OCI-LY1 (cell line): ENCODE data around the gene ADGRV1.

Experiments
- H2AFZ ChIP-seq: fragments of 200-600 bp; sonication (generic), shearing (Covaris generic); 2 replicates; pipeline ENCODE4 v1.6.0; 2014; ENCODE audit warnings: antibody characterized with exemption, mild to moderate bottlenecking, low read length
- H3F3A ChIP-seq: fragments of 200-600 bp; sonication (generic), shearing (Covaris generic); 2 replicates; pipeline ENCODE4 v1.6.0; 2014; ENCODE audit warnings: mild to moderate bottlenecking, antibody characterized with exemption, low read length, moderate library complexity; ENCODE audit not compliant: insufficient read depth
- H3K27ac ChIP-seq: fragments of 200-600 bp; sonication (generic); 2 replicates; pipeline ENCODE4 v1.5.1; 2014; ENCODE audit warnings: low read length, mixed run types, mild to moderate bottlenecking, low read depth; ENCODE audit not compliant: poor library complexity, severe bottlenecking
- H3K27me3 ChIP-seq: fragments of 200-600 bp; sonication (generic); 2 replicates; pipeline ENCODE4 v1.6.0; 2014; ENCODE audit warnings: antibody characterized with exemption, mild to moderate bottlenecking, low read length, moderate library complexity; ENCODE audit not compliant: insufficient read depth
- H3K36me3 ChIP-seq: fragments of 200-600 bp; sonication (generic); 2 replicates; pipeline ENCODE4 v1.6.1; 2014; ENCODE audit warnings: mild to moderate bottlenecking, antibody characterized with exemption, low read length, moderate library complexity, mixed read lengths; ENCODE audit not compliant: insufficient read depth
- H3K4me1 ChIP-seq: fragments of 200-600 bp; sonication (generic); 2 replicates; pipeline ENCODE4 v1.5.1; 2014; ENCODE audit warnings: mild to moderate bottlenecking, low read length, moderate library complexity; ENCODE audit not compliant: insufficient read depth, severe bottlenecking
- H3K4me2 ChIP-seq: fragments of 200-600 bp; sonication (generic), shearing (Covaris generic); 2 replicates; pipeline ENCODE4 v1.6.1; 2014; ENCODE audit warnings: low read length
- H3K4me3 ChIP-seq: fragments of 200-600 bp; sonication (generic); 2 replicates; pipeline ENCODE4 v1.5.1; 2014; ENCODE audit warnings: low read length, low read depth, mild to moderate bottlenecking, mixed read lengths; ENCODE audit not compliant: poor library complexity, severe bottlenecking
- H3K79me2 ChIP-seq: fragments of 200-600 bp; shearing (Covaris generic); 2 replicates; pipeline ENCODE4 v1.6.1; 2016; ENCODE audit warnings: mixed run types, low read length, mixed read lengths; ENCODE audit not compliant: insufficient read depth
- H3K9ac ChIP-seq: fragments of 200-600 bp; sonication (generic), shearing (Covaris generic); 2 replicates; pipeline ENCODE4 v1.6.1; 2014; ENCODE audit warnings: mild to moderate bottlenecking, low read length, mixed read lengths
- H3K9me2 ChIP-seq: fragments of 200-600 bp; sonication (generic), shearing (Covaris generic); 2 replicates; pipeline ENCODE4 v1.6.1; 2014; ENCODE audit warnings: low read depth, mild to moderate bottlenecking, low read length, mixed read lengths
- H3K9me3 ChIP-seq: fragments of 200-600 bp; shearing (Covaris generic); 2 replicates; pipeline ENCODE4 v1.6.1; 2014; ENCODE audit warnings: low read length, mixed read lengths
- H4K20me1 ChIP-seq: fragments of 200-600 bp; sonication (generic), shearing (Covaris generic); 2 replicates; pipeline ENCODE4 v1.6.0; 2016; ENCODE audit warnings: mild to moderate bottlenecking, low read length; ENCODE audit not compliant: insufficient read depth
- CTCF ChIP-seq: fragments of 200-600 bp; sonication (generic), shearing (Covaris generic); IDR thresholded peaks from 2 replicates; pipeline ENCODE4 v1.5.1; 2017; ENCODE audit warnings: mild to moderate bottlenecking, antibody characterized with exemption, low read length, moderate library complexity, mixed read lengths
- EZH2 ChIP-seq: fragments of 200-600 bp; sonication (generic), shearing (Covaris generic); IDR thresholded peaks from 2 replicates; pipeline ENCODE4 v1.8.0; 2017; ENCODE audit warnings: borderline replicate concordance, mixed run types, mild to moderate bottlenecking, antibody characterized with exemption, low read length, moderate library complexity, mixed read lengths

ADGRV1 gene

GRCh38 chr5:90636948-90637347, 78.4 kb downstream of the ADGRV1 start:
- no peaks in the 10 kb centered on the region for H3K9me2 ChIP-seq
- H3K36me3 ChIP-seq, result no peaks in the 10 kb centered on the region
- H3F3A ChIP-seq, result no peaks in the 10 kb centered on the region
- H3K27me3 ChIP-seq, result no peaks in the 10 kb centered on the region
- TF ChIP-seq EZH2 (no peak), CTCF (no peak)
- no peak overlapping the region for H3K27ac ChIP-seq
- no peaks in the 10 kb centered on the region for H3K9me3 ChIP-seq
- no peak overlapping the region for H3K4me3 ChIP-seq
- no peaks in the 10 kb centered on the region for H3K4me1 ChIP-seq
- H4K20me1 ChIP-seq, result no peaks in the 10 kb centered on the region
- no peak overlapping the region for H3K4me2 ChIP-seq
- no peaks in the 10 kb centered on the region for H3K79me2 ChIP-seq
- no peak overlapping the region for H2AFZ ChIP-seq
- no peak overlapping the region for H3K9ac ChIP-seq

- H3F3A ChIP-seq, result no peaks in the 10 kb centered on the region
- no peaks in the 10 kb centered on the region for H3K27me3 ChIP-seq
- no peaks in the 10 kb centered on the region for H4K20me1 ChIP-seq
- no peak overlapping the region for H3K4me3 ChIP-seq
- H3K9me2 ChIP-seq, result no peaks in the 10 kb centered on the region
- H2AFZ ChIP-seq, result no peak overlapping the region
- H3K36me3 ChIP-seq, result no peaks in the 10 kb centered on the region
- H3K9ac ChIP-seq, result no peak overlapping the region
- no peak for TF ChIP-seq CTCF
- no peak for TF ChIP-seq EZH2
- no peak overlapping the region for H3K4me2 ChIP-seq
- no peak overlapping the region for H3K27ac ChIP-seq
- no peaks in the 10 kb centered on the region for H3K9me3 ChIP-seq
- H3K4me1 ChIP-seq, result no peaks in the 10 kb centered on the region
- no peaks in the 10 kb centered on the region for H3K79me2 ChIP-seq
These were observed 79.1 kb downstream of the ADGRV1 start for GRCh38 chr5:90637731-90638130.

- H3K9me3 ChIP-seq, result no peaks in the 10 kb centered on the region
- H3K27me3 ChIP-seq, result no peaks in the 10 kb centered on the region
- no peak for TF ChIP-seq CTCF
- H3K4me1 ChIP-seq, result no peaks in the 10 kb centered on the region
- no peaks in the 10 kb centered on the region for H3K9me2 ChIP-seq
- no peaks in the 10 kb centered on the region for H3F3A ChIP-seq
- no peaks in the 10 kb centered on the region for H3K36me3 ChIP-seq
- no peak overlapping the region for H3K4me2 ChIP-seq
- H3K79me2 ChIP-seq, result no peaks in the 10 kb centered on the region
- H3K4me3 ChIP-seq, result no peak overlapping the region
- no peaks in the 10 kb centered on the region for H4K20me1 ChIP-seq
- H3K27ac ChIP-seq, result no peak overlapping the region
- no peak overlapping the region for H3K9ac ChIP-seq
- H2AFZ ChIP-seq, result no peak overlapping the region
These were observed 80.3 kb downstream of the ADGRV1 start for GRCh38 chr5:90638878-90639277.
